ENCODE data around the gene KLF11.
"Not testable (repeated sequence)": the region's sequence is repeated elsewhere in the genome, so short reads cannot be mapped to it uniquely, and the experiment has no call there.

The KLF11 gene

GRCh38 chr2:10022966-10023662 lies 20.2 kb upstream of the KLF11 start:
- DNase-seq (ENCODE audit: low spot score): no peak

- no peak for DNase-seq (ENCODE audit: low spot score)
These were observed 16.3 kb upstream of the KLF11 start for GRCh38 chr2:10026940-10027569.

- no peak for DNase-seq (ENCODE audit: low spot score)
These were observed 15.6 kb upstream of the KLF11 start for GRCh38 chr2:10027660-10028330.

GRCh38 chr2:10028407-10028987 lies 14.9 kb upstream of the KLF11 start:
- DNase-seq (ENCODE audit: low spot score): no peak

- DNase-seq (ENCODE audit: low spot score): no peak
These were observed 14.1 kb upstream of the KLF11 start for GRCh38 chr2:10028988-10029874.

- no peak for DNase-seq (ENCODE audit: low spot score)
These were observed 13.5 kb upstream of the KLF11 start for GRCh38 chr2:10029875-10030223.

GRCh38 chr2:10030311-10030736 lies 13.0 kb upstream of the KLF11 start:
- DNase-seq (ENCODE audit: low spot score): no peak

- not testable (repeated sequence) for DNase-seq (ENCODE audit: low spot score)
These were observed 12.6 kb upstream of the KLF11 start for GRCh38 chr2:10030798-10031197.

GRCh38 chr2:10031886-10032745 lies 11.2 kb upstream of the KLF11 start:
- DNase-seq (ENCODE audit: low spot score): no peak

- DNase-seq (ENCODE audit: low spot score): no peak
These were observed 10.6 kb upstream of the KLF11 start for GRCh38 chr2:10032746-10033105.

GRCh38 chr2:10033251-10034006 lies 9.9 kb upstream of the KLF11 start:
- no peak for DNase-seq (ENCODE audit: low spot score)

GRCh38 chr2:10034333-10035052 lies 8.9 kb upstream of the KLF11 start:
- DNase-seq (ENCODE audit: low spot score): no peak

GRCh38 chr2:10035053-10035422 lies 8.3 kb upstream of the KLF11 start:
- DNase-seq (ENCODE audit: low spot score): no peak

GRCh38 chr2:10035633-10036032 lies 7.7 kb upstream of the KLF11 start:
- DNase-seq (ENCODE audit: low spot score): no peak

- peak; percentile 75 for DNase-seq (ENCODE audit: low spot score)
These were observed 7.1 kb upstream of the KLF11 start for GRCh38 chr2:10036095-10036884.

GRCh38 chr2:10038123-10038522 lies 5.2 kb upstream of the KLF11 start:
- DNase-seq (ENCODE audit: low spot score): no peak

- no peak for DNase-seq (ENCODE audit: low spot score)
These were observed 4.6 kb upstream of the KLF11 start for GRCh38 chr2:10038716-10039115.

GRCh38 chr2:10039658-10040410 lies 3.5 kb upstream of the KLF11 start:
- no peak for DNase-seq (ENCODE audit: low spot score)
